GM19455 (cell line): Measurements from ENCODE around the gene KCNQ1.
"Not testable (repeated sequence)": the region's sequence is repeated elsewhere in the genome, so short reads cannot be mapped to it uniquely, and the experiment has no call there.

Experiments used
- ATAC-seq: cut with Tn5 transposase; IDR thresholded peaks from one replicate; pipeline ENCODE4 v1.9.1; 2021; ENCODE audit not compliant: unreplicated experiment

The KCNQ1 gene

DNA sequence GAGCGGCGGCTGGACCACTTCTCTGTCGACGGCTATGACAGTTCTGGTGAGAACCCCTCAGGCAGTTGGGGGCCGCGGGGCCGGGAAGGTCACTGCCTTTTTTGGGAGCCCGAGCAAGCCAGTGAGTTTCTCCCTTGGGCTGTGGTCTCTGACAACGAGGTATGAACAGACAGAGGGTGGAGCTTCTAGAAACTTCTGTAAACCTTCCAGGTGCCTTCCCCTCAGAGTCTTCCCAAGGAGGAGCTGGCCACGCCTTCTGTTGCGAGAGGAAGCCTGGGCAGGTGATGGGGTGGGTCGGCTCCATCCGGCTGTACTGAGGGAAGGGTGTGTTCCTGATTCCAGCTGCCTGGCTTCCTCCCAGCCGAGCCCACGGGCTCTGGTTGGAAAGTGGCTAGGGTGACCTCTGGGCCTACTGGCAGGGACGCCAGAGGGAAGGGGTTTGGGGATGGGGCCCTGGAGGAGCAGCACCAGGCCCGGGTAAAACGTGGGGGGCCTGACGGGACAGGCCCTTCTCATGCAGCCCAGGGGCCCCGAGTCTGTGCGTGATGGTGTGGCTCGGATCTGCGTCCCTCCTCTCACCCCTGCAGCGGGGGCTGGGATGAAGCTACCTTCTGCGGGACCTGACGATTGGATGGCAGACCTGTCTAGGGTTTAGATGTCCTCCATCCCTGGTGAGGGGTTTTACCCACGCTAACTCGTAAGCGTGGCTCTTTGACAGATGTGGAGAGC lies 144.2 kb downstream of the KCNQ1 start:
- ATAC-seq: no peak

DNA sequence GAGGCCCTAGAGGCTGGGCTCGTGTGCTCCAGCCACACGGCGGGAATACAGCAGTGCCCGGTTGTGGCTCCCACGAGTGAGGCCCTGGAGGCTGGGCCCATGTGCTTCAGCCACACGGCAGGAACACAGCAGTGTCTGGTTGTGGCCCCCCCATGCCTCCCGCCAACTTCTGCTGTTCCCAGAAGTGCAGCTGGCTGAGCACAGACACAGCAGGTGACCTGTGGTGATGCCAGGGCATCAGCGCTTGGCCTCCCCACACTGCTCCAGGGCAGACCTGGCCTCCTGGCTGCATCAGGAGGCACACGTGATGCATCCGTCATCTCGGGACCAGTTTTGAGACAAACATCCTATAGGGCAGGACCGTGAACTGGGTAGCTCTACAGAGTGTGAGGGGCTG lies 144.7 kb downstream of the KCNQ1 start:
- no peak for ATAC-seq

DNA sequence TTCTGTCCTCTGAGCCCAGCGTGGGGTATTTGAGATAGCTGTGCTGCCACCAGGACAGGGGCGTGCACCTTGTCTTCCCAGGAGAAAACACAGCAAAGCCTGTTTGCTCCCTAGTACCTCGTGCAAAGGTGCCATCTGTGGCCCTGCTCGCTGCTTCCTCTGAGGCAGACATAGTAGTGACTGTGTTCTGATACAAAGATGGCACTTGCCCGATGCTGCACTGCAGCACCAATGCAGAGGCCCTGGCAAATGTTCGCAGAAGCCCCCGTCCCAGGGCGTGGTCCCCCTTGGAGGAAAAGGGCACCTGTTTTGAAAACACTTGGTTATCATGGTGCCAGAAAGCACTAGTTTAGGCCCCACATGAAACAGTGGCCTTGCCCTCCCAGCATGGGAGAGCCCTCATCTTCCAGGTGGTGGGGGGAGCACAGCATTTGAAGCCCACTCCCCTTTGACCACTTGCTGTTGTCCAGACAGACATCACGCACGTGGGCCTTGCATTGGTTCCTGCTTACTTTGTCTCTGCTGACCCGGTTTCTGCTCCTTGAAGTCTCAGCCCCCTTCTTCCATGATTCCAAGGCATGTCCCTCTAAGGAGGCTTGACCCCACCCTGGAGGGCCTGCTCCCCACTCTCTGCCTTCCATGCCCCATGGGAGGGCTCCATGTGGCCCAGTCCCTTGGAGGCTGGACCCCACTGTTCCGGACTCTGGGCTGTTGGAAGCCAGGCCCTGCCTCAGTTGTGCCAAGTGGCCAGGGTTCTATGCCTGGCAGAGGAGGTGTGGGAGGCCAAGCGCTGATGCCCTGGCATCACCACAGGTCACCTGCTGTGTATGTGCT lies 145.5 kb downstream of the KCNQ1 start:
- no peak for ATAC-seq

DNA sequence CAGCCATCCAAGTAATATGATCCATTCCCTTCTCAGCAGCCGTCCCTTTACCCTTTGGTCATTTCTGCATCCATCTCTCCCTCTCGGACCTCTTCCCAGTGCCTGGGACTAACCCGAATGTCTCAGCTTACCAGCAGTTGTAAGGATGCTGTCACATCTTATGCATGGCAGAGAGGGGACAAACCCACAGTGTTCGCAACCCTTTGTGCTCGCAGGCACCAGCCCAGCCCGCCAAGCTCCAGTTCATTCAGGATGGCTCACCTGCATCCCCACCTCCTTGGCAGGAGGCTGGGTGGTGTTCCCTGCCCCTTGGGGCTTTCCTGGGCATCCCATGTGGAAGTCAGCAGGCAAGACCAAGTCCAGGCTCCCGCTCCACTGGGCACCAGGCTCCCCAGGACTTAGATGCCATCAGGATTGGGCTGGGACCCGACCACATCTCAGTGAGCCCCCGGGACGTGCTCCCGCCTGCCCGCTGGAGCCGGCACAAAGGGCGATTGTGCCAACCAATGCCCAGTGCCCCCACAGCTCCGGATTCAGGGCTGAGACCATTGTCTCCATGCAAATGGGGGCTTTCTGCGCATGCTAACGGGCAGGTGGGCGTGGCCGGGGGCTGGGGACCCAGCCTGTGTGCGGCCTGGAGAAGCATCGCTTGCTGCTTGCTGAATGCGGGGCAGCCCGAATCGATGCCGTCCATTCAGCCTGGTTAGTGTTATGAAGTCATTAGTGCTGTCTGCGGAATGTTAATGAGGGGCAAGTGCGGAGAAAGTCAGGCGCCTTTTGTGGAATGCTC lies 146.4 kb downstream of the KCNQ1 start:
- ATAC-seq: no peak

DNA sequence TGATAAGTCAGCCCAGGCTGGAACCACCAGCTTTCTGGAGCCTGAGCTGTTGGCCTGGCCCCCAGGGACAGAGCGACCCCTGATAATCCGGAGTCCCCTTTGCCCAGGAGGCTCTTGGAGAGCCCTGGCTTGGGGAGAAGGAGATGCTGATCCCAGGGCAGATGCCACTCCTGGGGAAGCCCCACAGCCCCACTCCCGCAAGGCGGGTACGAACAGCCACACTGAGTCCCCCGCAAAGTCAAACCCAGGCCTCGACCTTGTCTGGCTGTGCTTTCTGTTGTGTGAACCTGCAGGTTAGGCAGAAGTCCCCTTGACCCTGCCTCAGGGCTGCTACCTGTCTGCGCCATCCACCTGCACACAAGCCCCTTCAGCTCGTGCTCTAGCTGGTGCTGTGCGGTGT lies 147.0 kb downstream of the KCNQ1 start:
- no peak for ATAC-seq

DNA sequence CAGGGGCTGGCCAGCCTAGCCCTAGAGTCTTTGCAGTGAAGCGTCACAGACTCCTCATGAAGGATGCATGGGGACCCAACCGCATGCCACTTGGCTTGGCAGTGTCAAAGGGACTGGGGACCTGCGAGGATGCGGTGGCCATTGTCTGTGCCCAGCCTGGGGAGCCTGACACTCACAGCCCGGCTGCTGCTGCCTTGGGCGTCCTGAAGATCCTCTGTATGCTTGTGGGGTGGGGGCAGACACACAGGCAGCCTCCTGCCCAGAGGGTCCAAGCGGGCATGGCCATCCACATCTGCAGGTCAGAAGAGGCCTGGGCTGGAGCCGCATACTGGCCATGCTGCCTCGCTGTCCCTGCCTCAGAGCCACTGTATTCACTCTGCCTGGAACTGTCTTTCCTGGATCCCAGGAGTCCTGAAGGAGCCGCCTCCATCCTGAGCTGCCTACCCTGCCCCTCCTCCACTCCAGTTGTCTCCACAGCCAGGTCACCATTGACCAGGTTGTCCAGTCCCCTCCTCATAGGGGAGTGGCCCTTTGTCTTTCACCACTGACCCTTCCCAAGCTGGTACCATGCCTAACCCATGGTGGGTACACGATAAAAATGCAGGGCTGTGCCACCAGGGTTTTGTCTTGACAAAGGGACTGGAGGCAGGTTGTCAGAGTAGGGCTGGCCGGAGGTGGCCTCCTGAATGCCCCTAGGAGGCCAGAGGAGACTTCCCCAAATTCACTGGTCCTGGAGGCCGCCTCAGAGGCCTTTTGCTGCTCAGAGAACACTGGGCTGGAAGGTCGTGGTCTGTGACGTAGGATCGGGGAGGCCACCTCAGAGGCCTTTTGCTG lies 148.0 kb downstream of the KCNQ1 start:
- ATAC-seq: no peak

DNA sequence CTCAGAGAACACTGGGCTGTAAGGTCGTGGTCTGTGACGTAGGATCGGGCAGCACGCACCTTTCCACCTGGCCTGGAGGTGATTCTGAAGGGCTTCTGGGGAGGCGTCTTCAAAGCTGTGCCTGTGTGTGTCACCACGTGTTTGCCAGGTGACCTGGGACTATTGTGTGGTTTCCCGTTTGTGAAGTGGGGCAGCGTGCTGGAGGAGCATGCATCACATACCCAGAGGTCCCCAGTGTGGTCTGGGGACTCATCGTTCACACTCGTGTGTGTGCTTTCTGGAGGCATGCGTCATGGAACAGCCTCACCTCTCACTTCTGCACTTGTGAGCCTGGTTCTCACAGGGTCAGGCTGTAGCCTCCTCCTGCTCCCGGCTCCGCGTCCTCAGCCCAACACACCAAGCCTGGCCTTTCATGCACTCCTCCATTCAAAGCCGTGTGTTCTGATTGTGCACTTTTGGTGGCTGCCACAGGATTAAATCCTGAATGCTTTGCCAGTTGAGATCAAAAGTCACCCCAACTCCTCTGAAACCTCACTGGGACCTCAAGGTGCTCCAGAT lies 148.7 kb downstream of the KCNQ1 start:
- ATAC-seq: no peak

DNA sequence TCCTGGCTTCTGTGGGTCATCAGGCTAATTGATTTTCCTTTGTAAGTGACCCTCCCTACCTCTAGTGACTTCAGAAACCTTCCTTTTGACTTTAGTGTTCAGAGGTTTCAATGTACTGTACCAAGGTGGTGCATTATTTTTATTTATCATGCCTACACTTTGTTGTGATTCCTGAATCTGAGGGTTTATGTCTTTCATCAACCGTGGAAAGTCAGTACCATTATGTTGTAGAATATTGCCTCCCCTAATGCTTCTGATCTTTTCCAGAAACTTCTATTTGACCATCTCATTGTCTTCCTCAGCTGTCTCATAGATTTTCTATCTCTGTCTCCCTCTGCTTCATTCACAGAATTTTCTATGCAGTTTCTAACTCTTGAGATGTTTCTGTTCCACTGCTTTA lies 149.5 kb downstream of the KCNQ1 start:
- ATAC-seq: no peak

DNA sequence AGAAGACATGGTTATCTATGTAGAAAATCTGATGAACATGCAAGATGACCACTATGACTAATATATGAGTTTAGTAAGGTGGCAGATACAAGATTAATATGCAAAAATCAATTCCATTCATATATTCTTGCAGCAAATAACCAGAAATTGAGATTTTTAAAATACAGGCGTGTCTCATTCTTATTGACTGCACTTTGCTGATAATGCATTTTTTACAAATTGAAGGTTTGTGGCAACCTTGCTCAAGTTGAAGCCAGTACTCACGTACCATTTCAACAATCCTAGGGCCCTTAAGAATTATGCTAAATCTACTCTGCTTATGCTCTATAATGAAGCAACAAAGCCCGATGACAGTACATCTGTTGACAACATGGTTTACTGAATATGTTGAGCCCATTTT lies 150.4 kb downstream of the KCNQ1 start:
- no peak for ATAC-seq

DNA sequence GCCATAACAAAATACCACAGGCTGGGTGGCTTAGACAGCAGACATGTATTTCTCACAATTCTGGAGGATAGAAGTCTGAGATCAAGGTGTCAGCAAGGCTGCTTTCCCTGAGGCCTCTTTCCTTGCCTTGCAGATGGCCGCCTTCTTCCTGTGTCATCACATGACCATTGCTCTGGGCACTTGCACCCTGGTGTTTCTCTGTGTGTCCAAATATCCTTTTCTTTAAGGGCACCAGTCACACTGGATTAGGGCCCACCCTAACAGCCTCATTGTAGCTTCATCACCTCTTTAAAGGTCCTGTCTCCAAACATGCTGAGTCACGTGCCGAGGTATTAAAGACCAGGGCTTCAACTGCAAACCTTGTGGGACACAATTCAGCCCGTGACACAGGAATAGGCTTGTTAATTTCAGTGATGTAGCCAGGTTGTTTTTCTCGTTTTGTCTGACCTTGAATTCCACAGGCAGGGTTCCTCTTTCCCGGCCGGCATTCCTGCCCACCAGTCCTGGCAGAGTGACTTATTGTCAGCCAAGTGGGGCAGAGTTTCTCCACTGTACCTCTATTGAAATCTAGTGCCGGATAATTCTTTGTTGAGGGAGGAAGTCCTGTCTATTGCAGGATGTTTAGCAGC lies 154.9 kb downstream of the KCNQ1 start:
- no peak for ATAC-seq

DNA sequence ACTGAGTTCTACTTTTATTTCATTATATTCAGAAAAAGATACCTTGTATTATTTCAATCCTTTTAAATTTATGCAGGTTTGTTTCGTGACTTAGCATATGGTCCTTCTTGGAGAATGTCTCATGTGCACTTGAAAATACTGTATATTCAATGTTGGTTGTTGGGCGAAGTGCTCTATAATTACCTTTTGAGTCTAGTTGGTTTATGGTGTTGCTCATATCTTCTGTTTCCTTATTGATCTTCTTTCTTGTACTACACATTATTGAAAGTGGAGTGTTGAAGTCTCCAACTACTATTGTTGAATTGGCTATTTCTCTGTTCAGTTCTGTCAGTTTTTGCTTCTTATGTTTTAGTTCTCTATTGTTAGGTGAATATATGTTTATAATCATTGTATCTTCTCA lies 164.5 kb downstream of the KCNQ1 start:
- no peak for ATAC-seq

DNA sequence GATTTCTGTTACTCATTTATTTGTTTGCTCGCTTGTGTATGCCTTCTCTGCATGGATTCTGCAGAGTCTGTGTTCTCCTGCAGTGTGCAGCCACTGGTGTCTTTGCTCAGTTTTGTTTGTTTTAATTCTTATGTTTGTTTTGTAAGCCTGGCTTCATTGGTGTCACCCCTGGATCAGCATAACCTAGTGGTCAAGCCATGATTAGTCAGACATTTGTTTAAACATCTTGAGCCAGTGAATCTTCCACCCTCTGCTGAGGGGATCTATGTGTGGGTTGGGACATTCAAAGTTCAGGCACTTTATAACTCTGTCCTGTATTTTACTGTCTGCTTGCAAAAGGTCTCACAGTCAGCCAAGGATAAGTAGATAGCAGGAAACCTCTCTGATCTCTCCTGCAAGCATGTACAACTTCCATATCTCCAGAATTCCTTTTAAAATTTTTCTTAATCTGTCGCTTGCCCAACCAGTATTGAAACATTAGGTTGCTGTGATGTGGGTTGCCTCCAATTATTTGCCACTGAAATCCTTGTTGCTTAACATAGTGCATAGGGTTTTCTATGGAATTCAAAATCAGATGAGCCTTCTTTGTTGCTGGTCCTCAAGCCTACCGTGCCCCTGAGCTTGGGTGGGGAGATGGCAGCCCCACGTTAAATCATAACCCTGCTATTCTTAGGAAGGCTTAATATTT lies 168.2 kb downstream of the KCNQ1 start:
- no peak for ATAC-seq

DNA sequence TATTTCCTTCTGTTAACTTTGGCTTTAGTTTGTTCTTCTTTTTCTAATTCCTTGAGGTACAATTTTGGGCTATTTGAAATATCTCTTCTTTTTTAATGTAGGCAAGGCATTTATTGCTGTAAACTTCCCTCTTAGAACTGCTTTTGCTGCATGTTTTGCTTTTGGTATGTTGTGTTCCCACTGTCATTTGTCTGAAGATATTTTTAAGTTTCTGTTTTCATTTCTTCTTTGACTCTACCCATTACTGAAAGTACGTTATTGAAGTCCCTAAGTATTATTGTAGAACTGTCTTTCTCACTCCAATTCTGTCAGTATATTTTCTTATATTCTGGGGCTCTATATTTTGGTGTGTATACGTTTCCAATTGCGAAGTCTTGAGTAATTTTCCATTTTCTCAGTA lies 177.1 kb downstream of the KCNQ1 start:
- ATAC-seq: no peak

DNA sequence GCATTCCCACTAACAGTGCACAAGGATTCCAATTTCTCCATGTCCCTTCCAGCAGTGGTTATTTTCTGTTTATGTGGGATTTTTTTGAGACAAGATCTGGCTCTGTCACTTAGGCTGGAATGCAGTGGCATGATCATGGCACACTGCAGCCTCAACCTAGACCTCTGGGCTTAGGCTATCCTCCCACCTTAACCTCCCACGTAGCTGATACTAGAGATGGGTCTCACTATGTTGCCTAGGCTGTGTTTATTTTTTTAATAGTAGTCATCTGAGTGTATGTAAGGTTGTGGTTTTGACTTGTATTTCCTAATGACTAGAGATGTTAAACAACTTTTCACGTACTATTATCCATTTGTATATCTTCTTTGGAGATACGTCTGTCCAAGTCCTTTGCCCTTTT lies 180.4 kb downstream of the KCNQ1 start:
- ATAC-seq: no peak

DNA sequence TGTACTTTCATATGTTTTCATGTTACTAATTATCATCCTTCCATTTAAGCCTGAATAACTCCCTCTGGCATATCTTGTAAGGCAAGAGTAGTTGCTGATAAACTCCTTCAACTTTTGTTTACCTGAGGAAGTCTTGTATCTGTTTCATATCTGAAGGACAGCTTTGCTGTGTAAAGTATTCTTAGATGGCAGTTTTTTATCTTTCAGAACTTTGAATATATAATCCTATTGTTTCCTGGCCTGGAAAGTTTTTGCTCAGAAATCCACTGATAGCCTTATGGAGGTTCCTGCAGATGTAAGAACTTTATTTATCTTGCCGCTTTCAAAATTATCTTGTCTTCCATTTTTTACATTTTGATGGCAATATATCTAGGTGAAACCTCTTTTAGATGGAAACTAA lies 185.9 kb downstream of the KCNQ1 start:
- no peak for ATAC-seq

DNA sequence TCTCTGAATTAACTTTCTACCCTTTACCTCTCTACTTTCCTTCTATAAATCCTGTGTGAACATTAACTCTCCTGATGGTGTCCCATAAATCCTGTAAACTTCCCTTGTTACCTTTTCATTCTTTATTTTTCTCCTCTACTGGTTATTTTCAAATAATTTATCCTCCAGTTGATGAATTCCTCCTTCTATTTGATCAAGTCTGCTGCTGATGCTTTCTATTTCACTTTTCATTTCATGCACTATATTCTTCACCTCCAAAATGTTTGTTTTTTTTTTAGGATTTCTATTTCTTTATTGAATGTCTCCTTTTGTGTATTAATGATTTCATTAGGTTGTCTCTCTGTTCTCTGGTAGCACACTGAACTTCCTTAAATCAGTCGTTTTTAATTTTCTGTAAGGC lies 186.4 kb downstream of the KCNQ1 start:
- no peak for ATAC-seq

DNA sequence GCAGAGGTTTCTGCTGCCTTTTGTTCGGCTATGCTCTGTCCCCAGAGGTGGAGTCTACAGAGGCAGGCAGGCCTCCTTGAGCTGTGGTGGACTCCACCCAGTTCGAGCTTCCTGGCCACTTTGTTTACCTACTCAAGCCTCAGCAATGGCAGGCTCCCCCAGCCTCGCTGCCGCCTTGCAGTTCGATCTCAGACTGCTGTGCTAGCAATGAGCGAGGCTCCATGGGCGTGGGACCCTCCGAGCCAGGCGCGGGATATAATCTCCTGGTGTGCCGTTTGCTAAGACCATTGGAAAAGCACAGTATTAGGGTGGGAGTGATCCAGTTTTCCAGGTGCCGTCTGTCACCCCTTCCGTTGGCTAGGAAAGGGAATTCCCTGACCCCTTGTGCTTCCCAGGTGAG lies 195.0 kb downstream of the KCNQ1 start:
- ATAC-seq: not testable (repeated sequence)

DNA sequence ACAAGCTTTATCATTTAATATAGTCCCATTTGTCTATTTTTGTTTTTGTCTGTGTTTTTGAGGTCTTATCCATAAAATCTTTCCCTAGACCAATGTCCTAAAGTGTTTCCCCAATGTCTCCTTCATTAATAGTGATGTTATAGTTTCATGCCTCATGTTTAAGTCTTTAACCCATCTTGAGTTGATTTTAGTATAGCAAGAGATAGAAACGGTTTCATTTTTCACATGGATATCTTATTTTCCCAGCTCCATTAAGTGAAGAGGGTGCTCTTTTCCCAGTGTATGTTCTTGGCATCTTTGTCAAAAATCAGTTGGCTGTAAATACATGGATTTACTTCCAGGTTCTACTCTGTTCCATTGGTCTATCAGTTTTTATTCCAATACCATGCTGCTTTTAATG lies 196.8 kb downstream of the KCNQ1 start:
- ATAC-seq: no peak

DNA sequence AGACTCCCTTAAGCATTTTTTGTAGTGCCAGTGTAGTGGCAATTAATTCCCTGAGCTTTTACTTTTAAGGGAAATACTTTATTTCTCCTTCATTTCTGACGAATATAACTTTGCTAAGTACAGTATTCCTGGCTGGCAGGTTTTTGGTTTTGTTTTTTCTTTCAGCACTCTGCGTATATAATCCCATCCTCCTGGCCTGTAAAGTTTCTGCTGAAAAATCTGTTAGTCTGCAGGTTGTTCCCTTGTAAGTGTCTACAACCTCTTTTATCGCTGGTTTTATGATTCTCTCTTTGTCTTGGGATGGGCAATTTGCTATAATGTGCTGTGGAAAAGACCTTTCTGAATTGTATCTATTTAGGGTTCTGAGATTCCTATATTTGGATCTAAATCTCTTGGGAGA lies 198.9 kb downstream of the KCNQ1 start:
- no peak for ATAC-seq
